SK-N-SH (cell line): Measurements from ENCODE around the gene DCAF11. TPM values are rescaled to one million over a fixed set of nuclear protein-coding genes. Genes with fewer than 3 reads are reported as not detected.
A peak's percentile ranks its signal among the peaks of the same experiment; 100 is the strongest.

Experiments
- CTCF ChIA-PET: fragments of 300-600, 350-600 bp; formaldehyde crosslinking; extraction: SDS; loops from one replicate; lab custom pipeline; 2021; lab: Yijun Ruan, JAX
- POLR2A ChIA-PET: fragments of 350-600 bp; sonication (Branson Sonifier 250); formaldehyde crosslinking; extraction: SDS; loops from one replicate; lab custom pipeline; 2020; ENCODE audit warnings: antibody characterized with exemption, inconsistent platforms; lab: Yijun Ruan, JAX
- DNase-seq: peaks from one replicate; pipeline ENCODE4 v3.0.0; 2012
- H2AFZ ChIP-seq: fragments of 200-600 bp; sonication (generic); 2 replicates; pipeline ENCODE4 v1.8.1; 2016; ENCODE audit warnings: antibody characterized with exemption, mild to moderate bottlenecking, low read depth
- H3F3A ChIP-seq: fragments of 200-600 bp; sonication (generic); replicated peaks from 2 replicates; pipeline ENCODE3; 2016; ENCODE audit warnings: antibody characterized with exemption, mild to moderate bottlenecking; ENCODE audit not compliant: insufficient read depth
- H3K27ac ChIP-seq, 2 experiments: fragments of 200-500 bp in 1 of 2; fragments of 200-600 bp in 1 of 2; sonication (Bioruptor generic) in 1 of 2; sonication (generic), shearing (Covaris generic) in 1 of 2; 2 replicates each; pipeline versions ENCODE4 v1.5.1 to v1.6.1; 2014 to 2016; ENCODE audit warnings: low read depth in 2 of 2, inconsistent platforms in 1 of 2, low read length in 1 of 2, mild to moderate bottlenecking in 1 of 2, mixed read lengths in 1 of 2
- H3K27me3 ChIP-seq: fragments of 200-600 bp; sonication (generic), shearing (Covaris generic); 2 replicates; pipeline ENCODE4 v1.6.1; 2016; ENCODE audit warnings: mixed run types; ENCODE audit not compliant: insufficient read depth
- H3K36me3 ChIP-seq, 2 experiments: fragments of 200-500 bp in 1 of 2; fragments of 200-600 bp in 1 of 2; sonication (Bioruptor generic) in 1 of 2; sonication (generic) in 1 of 2; replicated peaks in 1 of 2; 2 replicates each; pipeline versions ENCODE3 to v1.5.1; 2014 to 2016; ENCODE audit warnings: low read length in 1 of 2, mild to moderate bottlenecking in 1 of 2; ENCODE audit not compliant: insufficient read depth in 2 of 2, control insufficient read depth in 1 of 2
- H3K4me1 ChIP-seq, 2 experiments: fragments of 200-500 bp in 1 of 2; fragments of 200-600 bp in 1 of 2; sonication (Bioruptor generic) in 1 of 2; sonication (generic), shearing (Covaris generic) in 1 of 2; 2 replicates each; pipeline versions ENCODE4 v1.5.1 to v1.6.1; 2014 to 2016; ENCODE audit warnings: low read depth in 1 of 2, low read length in 1 of 2, mixed run types in 1 of 2; ENCODE audit not compliant: insufficient read depth in 2 of 2, control insufficient read depth in 1 of 2
- H3K4me2 ChIP-seq: fragments of 200-600 bp; sonication (generic), shearing (Covaris generic); 2 replicates; pipeline ENCODE4 v1.6.1; 2017; ENCODE audit warnings: mixed run types
- H3K4me3 ChIP-seq, 2 experiments: fragments of 200-500 bp in 1 of 2; fragments of 200-600 bp in 1 of 2; sonication (Bioruptor generic) in 1 of 2; sonication (generic), shearing (Covaris generic) in 1 of 2; 2 replicates each; pipeline versions ENCODE4 v1.5.1 to v1.8.1; 2014 to 2016; ENCODE audit warnings: low read depth in 2 of 2, inconsistent platforms in 1 of 2, low read length in 1 of 2, mild to moderate bottlenecking in 1 of 2, mixed read lengths in 1 of 2, moderate library complexity in 1 of 2
- H3K79me2 ChIP-seq: fragments of 200-600 bp; sonication (generic); 2 replicates; pipeline ENCODE4 v1.8.1; 2017; ENCODE audit warnings: mild to moderate bottlenecking; ENCODE audit not compliant: insufficient read depth
- H3K9ac ChIP-seq: fragments of 200-600 bp; sonication (generic); 2 replicates; pipeline ENCODE4 v1.6.1; 2017; ENCODE audit warnings: mixed run types
- H3K9me2 ChIP-seq: fragments of 200-600 bp; sonication (generic); 2 replicates; pipeline ENCODE4 v1.6.1; 2017; ENCODE audit warnings: mixed run types
- H3K9me3 ChIP-seq: fragments of 200-600 bp; sonication (generic); 2 replicates; pipeline ENCODE4 v1.6.1; 2017; ENCODE audit warnings: mixed run types, mild to moderate bottlenecking, moderate library complexity
- H4K20me1 ChIP-seq: fragments of 200-600 bp; sonication (generic); 2 replicates; pipeline ENCODE4 v1.6.1; 2017; ENCODE audit warnings: mild to moderate bottlenecking, mixed run types; ENCODE audit not compliant: insufficient read depth
- CHD2 ChIP-seq: fragments of 150-350 bp; IDR thresholded peaks from 2 replicates; pipeline ENCODE4 v1.6.1; 2018; ENCODE audit warnings: low read length; ENCODE audit not compliant: partially characterized antibody
- EP300 ChIP-seq, 2 experiments: IDR thresholded peaks; 2 replicates each; pipeline versions ENCODE4 v1.4.0 to v1.6.1; 2012; ENCODE audit warnings: borderline replicate concordance in 1 of 2, low read depth in 1 of 2, low read length in 1 of 2
- EZH2phosphoT487 ChIP-seq: fragments of 200-600 bp; sonication (generic); IDR thresholded peaks from 2 replicates; pipeline ENCODE4 v1.6.1; 2017; ENCODE audit warnings: low read depth, mixed run types, mild to moderate bottlenecking, antibody characterized with exemption, moderate library complexity, borderline replicate concordance
- FOXM1 ChIP-seq: IDR thresholded peaks from 2 replicates; pipeline ENCODE4 v1.4.0; 2012; ENCODE audit warnings: low read depth, mild to moderate bottlenecking
- GABPA ChIP-seq: IDR thresholded peaks from 2 replicates; pipeline ENCODE4 v1.4.0; 2012; ENCODE audit warnings: low read depth, mild to moderate bottlenecking
- JUND ChIP-seq: IDR thresholded peaks from 2 replicates; pipeline ENCODE4 v1.4.0; 2012
- MXI1 ChIP-seq: IDR thresholded peaks from 2 replicates; pipeline ENCODE4 v1.6.1; 2012; ENCODE audit warnings: mild to moderate bottlenecking, low read depth, low read length, improper control_type of control experiment
- NFIC ChIP-seq: IDR thresholded peaks from 2 replicates; pipeline ENCODE4 v1.4.0; 2012; ENCODE audit warnings: borderline replicate concordance
- NRF1 ChIP-seq: IDR thresholded peaks from 2 replicates; pipeline ENCODE4 v1.6.1; 2012; ENCODE audit warnings: low read depth, mild to moderate bottlenecking, low read length
- POLR2AphosphoS5 ChIP-seq: IDR thresholded peaks from 2 replicates; pipeline ENCODE4 v1.6.1; 2012; ENCODE audit warnings: low read depth, low read length
- RFX5 ChIP-seq: IDR thresholded peaks from 2 replicates; pipeline ENCODE4 v1.6.1; 2012; ENCODE audit warnings: mild to moderate bottlenecking, improper control_type of control experiment, low read length
- RXRA ChIP-seq: IDR thresholded peaks from 2 replicates; pipeline ENCODE4 v1.4.0; 2012; ENCODE audit warnings: low read depth, mild to moderate bottlenecking, borderline replicate concordance
- SIN3A ChIP-seq: IDR thresholded peaks from 2 replicates; pipeline ENCODE4 v1.6.1; 2012; ENCODE audit warnings: low read depth, mild to moderate bottlenecking, low read length, moderate library complexity, borderline replicate concordance
- SMC3 ChIP-seq: IDR thresholded peaks from 2 replicates; pipeline ENCODE4 v1.6.1; 2012; ENCODE audit warnings: low read depth, low read length, improper control_type of control experiment
- TAF1 ChIP-seq: IDR thresholded peaks from 2 replicates; pipeline ENCODE4 v1.6.1; 2012; ENCODE audit warnings: low read depth, mild to moderate bottlenecking, low read length, moderate library complexity, borderline replicate concordance
- TCF12 ChIP-seq: IDR thresholded peaks from 2 replicates; pipeline ENCODE4 v1.4.0; 2012
- TEAD4 ChIP-seq: IDR thresholded peaks from 2 replicates; pipeline ENCODE4 v1.4.0; 2012; ENCODE audit warnings: mild to moderate bottlenecking, borderline replicate concordance; ENCODE audit not compliant: insufficient read depth
- YY1 ChIP-seq: IDR thresholded peaks from 2 replicates; pipeline ENCODE4 v1.4.0; 2012; ENCODE audit warnings: low read depth, mild to moderate bottlenecking
- WGBS: methylation state at CpG from one replicate; pipeline ENCODE4 v1.1.6; 2017; ENCODE audit warnings: low lambda C conversion rate; 5-methylcytosine and 5-hydroxymethylcytosine counted together
- polyA plus RNA-seq, 3 experiments: library from polyadenylated mRNA; depleted of rRNA; stranded (reverse); fragments of >200 nt; gene quantifications; 2 replicates each; pipeline ENCODE4 v1.2.3, GENCODE V29; 2012
- TF ChIP-seq, protein P1 (sequence below): fragments of 200-600 bp; sonication (generic); IDR thresholded peaks from 2 replicates; pipeline ENCODE4 v1.6.1; 2017; ENCODE audit warnings: antibody characterized with exemption, mild to moderate bottlenecking, moderate library complexity
- TF ChIP-seq, protein P2 (sequence below): fragments of 150-350 bp; IDR thresholded peaks from 2 replicates; pipeline ENCODE4 v1.6.1; 2016; ENCODE audit warnings: mild to moderate bottlenecking, low read depth, low read length

DCAF11 gene
- polyA plus RNA-seq, 1 of the 3 experiments (the other 2 are of a cell fraction), result 34.6 TPM

DNA sequence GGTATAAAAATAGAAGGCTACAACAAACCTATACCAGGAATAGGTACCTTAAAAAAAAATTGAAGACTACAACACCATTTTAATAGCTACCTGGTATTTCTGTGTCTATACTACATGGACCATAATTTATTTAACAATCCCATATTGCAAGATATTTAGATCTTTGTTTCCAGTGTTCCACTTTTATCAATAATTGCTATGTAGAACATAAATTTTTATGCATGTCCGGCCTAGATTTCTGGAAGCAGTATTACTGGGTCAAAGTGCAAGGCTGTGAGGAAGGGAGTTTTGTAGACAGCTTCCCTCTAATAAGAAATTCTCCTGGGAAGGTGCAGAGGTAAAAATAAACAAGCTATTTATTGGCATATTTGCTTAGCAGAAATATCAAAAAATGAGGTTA is 4.1 kb upstream of the DCAF11 start:
- CTCF ChIA-PET, result interaction anchor here (1.8 to 25.4 kb wide), 3 partner anchors 16 to 51 kb away, joined by 5 to 1159 read pairs (median 219); partner anchors contain the start of genes CARMIL3, CPNE6, IRF9 and PCK2

DNA sequence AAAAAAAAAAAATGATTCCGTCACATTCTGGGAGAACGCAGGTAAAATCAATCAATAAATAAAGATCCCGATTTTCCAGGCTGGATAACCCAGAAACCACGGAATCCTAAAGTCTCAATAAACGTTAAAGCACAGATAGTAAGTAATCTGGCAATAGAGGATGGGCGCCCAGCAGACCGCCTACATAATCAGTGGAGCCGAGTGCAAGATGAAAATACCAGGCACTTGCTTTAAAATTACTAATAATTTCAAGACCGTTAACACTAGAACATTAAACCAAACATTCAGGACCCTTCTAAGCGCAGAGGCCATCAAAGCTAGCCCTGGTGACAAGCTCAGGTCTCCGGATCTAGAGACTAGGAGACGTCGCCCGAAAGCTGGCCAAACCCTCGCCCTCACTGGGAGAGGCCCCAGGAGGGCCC is 1.2 kb upstream of the DCAF11 start:
- H4K20me1 ChIP-seq, result no peaks in the 10 kb centered on the region
- TF ChIP-seq NFIC (no peak), TCF12 (no peak), MXI1 (no peak), JUND (no peak), GABPA (no peak), RFX5 (no peak), EZH2phosphoT487 (no peak), POLR2AphosphoS5 (no peak), YY1 (no peak), RXRA (no peak), SIN3A (no peak), FOXM1 (no peak), TEAD4 (no peak), EP300 (IDR thresholded peaks at IDR 0.05; ENCODE audit: borderline replicate concordance in 1 of 2, low read depth in 1 of 2, low read length in 1 of 2) (no peak), TAF1 (no peak), NRF1 (no peak), CHD2 (no peak), SMC3 (no peak)
- TF ChIP-seq, protein P1, sequence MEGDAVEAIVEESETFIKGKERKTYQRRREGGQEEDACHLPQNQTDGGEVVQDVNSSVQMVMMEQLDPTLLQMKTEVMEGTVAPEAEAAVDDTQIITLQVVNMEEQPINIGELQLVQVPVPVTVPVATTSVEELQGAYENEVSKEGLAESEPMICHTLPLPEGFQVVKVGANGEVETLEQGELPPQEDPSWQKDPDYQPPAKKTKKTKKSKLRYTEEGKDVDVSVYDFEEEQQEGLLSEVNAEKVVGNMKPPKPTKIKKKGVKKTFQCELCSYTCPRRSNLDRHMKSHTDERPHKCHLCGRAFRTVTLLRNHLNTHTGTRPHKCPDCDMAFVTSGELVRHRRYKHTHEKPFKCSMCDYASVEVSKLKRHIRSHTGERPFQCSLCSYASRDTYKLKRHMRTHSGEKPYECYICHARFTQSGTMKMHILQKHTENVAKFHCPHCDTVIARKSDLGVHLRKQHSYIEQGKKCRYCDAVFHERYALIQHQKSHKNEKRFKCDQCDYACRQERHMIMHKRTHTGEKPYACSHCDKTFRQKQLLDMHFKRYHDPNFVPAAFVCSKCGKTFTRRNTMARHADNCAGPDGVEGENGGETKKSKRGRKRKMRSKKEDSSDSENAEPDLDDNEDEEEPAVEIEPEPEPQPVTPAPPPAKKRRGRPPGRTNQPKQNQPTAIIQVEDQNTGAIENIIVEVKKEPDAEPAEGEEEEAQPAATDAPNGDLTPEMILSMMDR, result no peak
- TF ChIP-seq, protein P2, sequence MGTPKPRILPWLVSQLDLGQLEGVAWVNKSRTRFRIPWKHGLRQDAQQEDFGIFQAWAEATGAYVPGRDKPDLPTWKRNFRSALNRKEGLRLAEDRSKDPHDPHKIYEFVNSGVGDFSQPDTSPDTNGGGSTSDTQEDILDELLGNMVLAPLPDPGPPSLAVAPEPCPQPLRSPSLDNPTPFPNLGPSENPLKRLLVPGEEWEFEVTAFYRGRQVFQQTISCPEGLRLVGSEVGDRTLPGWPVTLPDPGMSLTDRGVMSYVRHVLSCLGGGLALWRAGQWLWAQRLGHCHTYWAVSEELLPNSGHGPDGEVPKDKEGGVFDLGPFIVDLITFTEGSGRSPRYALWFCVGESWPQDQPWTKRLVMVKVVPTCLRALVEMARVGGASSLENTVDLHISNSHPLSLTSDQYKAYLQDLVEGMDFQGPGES, result no peak
- peak overlapping the region; percentile 71 to 88 for H3K4me3 ChIP-seq
- peak overlapping the region; percentile 90 for H3K4me2 ChIP-seq
- ChIA-PET POLR2A (interaction anchor here (0.8 to 3.2 kb wide), 12 partner anchors 10 to 158 kb away, joined by 4 to 28 read pairs (median 8); partner anchors contain the start of genes EMC9, IRF9, PCK2 and PSME1), CTCF (interaction anchor here (0.9 to 3.8 kb wide), 7 partner anchors 20 to 130 kb away, joined by 3 to 25 read pairs (median 7); partner anchors contain the start of genes CARMIL3, IRF9, PCK2 and TINF2)
- WGBS, result 32% methylated on average over 14 of the region's 15 CpGs
- no peaks in the 10 kb centered on the region for H3K27me3 ChIP-seq
- no peaks in the 10 kb centered on the region for H3K9me2 ChIP-seq
- no peak for DNase-seq
- no peaks in the 10 kb centered on the region for H3K9me3 ChIP-seq
- peak overlapping the region; percentile 97 to 99 for H3K27ac ChIP-seq
- H3K79me2 ChIP-seq, result peaks cover 6% of the 10 kb centered on the region; the same call in 1 of the 2 replicates
- H3F3A ChIP-seq, result peaks cover 14% of the 10 kb centered on the region
- H3K36me3 ChIP-seq, result peaks cover 6 to 17% of the 10 kb centered on the region in 2 experiments
- H2AFZ ChIP-seq, result peak overlapping the region; percentile 74
- H3K9ac ChIP-seq, result peak overlapping the region; percentile 91
- peaks cover 10 to 17% of the 10 kb centered on the region in 2 experiments for H3K4me1 ChIP-seq

More for the DNA sequence above, 4.1 kb upstream of the DCAF11 start:
- no peak overlapping the region for H3K4me3 ChIP-seq
- no peak overlapping the region for H2AFZ ChIP-seq
- H3K27me3 ChIP-seq, result no peaks in the 10 kb centered on the region
- no peak for TF ChIP-seq EZH2phosphoT487
- POLR2A ChIA-PET, result interaction anchor here (1.6 to 2.2 kb wide), 2 partner anchors 36 to 58 kb away, joined by 3 to 7 read pairs; partner anchors contain the start of genes CARMIL3 and PSME2
- peaks cover 0 to 6% of the 10 kb centered on the region in 2 experiments; a peak in 2 of 4 replicates for H3K4me1 ChIP-seq
- no peaks in the 10 kb centered on the region for H3K9me3 ChIP-seq
- H3K27ac ChIP-seq, result no peak overlapping the region
- no peak overlapping the region for H3K9ac ChIP-seq
- no peaks in the 10 kb centered on the region for H3K9me2 ChIP-seq
- 83% methylated on average over 1 of the region's 1 CpG for WGBS
- H3K79me2 ChIP-seq, result peaks cover 2% of the 10 kb centered on the region; the same call in 1 of the 2 replicates
- no peaks in the 10 kb centered on the region for H4K20me1 ChIP-seq
- H3F3A ChIP-seq, result peaks cover 15% of the 10 kb centered on the region
- H3K4me2 ChIP-seq, result no peak overlapping the region
- no peak for DNase-seq
- no peaks in the 10 kb centered on the region for H3K36me3 ChIP-seq
